Activated naive CD4-positive, alpha-beta T cell treated with anti-CD3 and anti-CD28 coated beads, Interleukin-2, amount 50 U/mL, for 72 hours (primary cell): ENCODE data around the gene CCDC141. TPM values are rescaled to one million over a fixed set of nuclear protein-coding genes. Genes with fewer than 3 reads are reported as not detected.

ENCODE experiments used
- ATAC-seq, 2 donors: fragments of 150-1000 bp; cut with Tn5 transposase; 2 replicates each; pipeline ENCODE4 v1.10.0; 2021; ENCODE audit warnings: mild to moderate bottlenecking in 2 of 2, moderate library complexity in 2 of 2
- DNase-seq, 2 donors: peaks; one replicate each; pipeline ENCODE4 v3.0.0; 2021 to 2022; ENCODE audit warnings: low spot score in 2 of 2
- H3K27ac Mint-ChIP-seq, 2 donors: one replicate each; pipeline ENCODE4 v1.8.0; 2022; ENCODE audit warnings: mild to moderate bottlenecking in 2 of 2, mixed read lengths in 2 of 2
- H3K36me3 Mint-ChIP-seq, 2 donors: one replicate each; pipeline ENCODE4 v1.8.0; 2022; ENCODE audit warnings: mixed read lengths in 2 of 2
- H3K9me3 Mint-ChIP-seq, 2 donors: one replicate each; pipeline ENCODE4 v1.8.0; 2022; ENCODE audit warnings: mixed read lengths in 2 of 2
- total RNA-seq, 2 donors: library from RNA; stranded (reverse); gene quantifications; one replicate each; pipeline ENCODE4 v1.2.3, GENCODE V29; 2022

The CCDC141 gene
- total RNA-seq, 2 donors from 2014 or later = 6.1 to 10.6 TPM

GRCh38 chr2:178874529-178875240, 175.3 kb downstream of the CCDC141 start:
- no peaks in the 10 kb centered on the region for H3K9me3 Mint-ChIP-seq
- H3K27ac Mint-ChIP-seq = no peak overlapping the region
- DNase-seq = no peak
- no peaks in the 10 kb centered on the region for H3K36me3 Mint-ChIP-seq
- no peak for ATAC-seq

GRCh38 chr2:178873912-178874311, 176.0 kb downstream of the CCDC141 start:
- Mint-ChIP-seq H3K9me3 (no peaks in the 10 kb centered on the region), H3K36me3 (no peaks in the 10 kb centered on the region), H3K27ac (no peak overlapping the region)
- no peak for ATAC-seq
- DNase-seq = no peak

- no peak for DNase-seq
- H3K36me3 Mint-ChIP-seq = no peaks in the 10 kb centered on the region
- H3K9me3 Mint-ChIP-seq = no peaks in the 10 kb centered on the region
- ATAC-seq = peak; percentile 54 to 93
- no peak overlapping the region for H3K27ac Mint-ChIP-seq
These were observed 178.4 kb downstream of the CCDC141 start for GRCh38 chr2:178871536-178871935.

- Mint-ChIP-seq H3K9me3 (no peaks in the 10 kb centered on the region), H3K27ac (peak overlapping the region in 1 of 2 donors; percentile 37), H3K36me3 (no peaks in the 10 kb centered on the region)
- ATAC-seq (peak; percentile 48 to 56), DNase-seq (no peak)
These were observed 179.2 kb downstream of the CCDC141 start for GRCh38 chr2:178870703-178871102.

GRCh38 chr2:178865999-178866398, 183.9 kb downstream of the CCDC141 start:
- no peak for DNase-seq
- no peak overlapping the region for H3K27ac Mint-ChIP-seq
- H3K9me3 Mint-ChIP-seq = no peaks in the 10 kb centered on the region
- H3K36me3 Mint-ChIP-seq = no peaks in the 10 kb centered on the region
- no peak for ATAC-seq

- ATAC-seq (no peak), DNase-seq (no peak)
- no peak overlapping the region for H3K27ac Mint-ChIP-seq
- no peaks in the 10 kb centered on the region for H3K36me3 Mint-ChIP-seq
- H3K9me3 Mint-ChIP-seq = no peaks in the 10 kb centered on the region
These were observed 184.6 kb downstream of the CCDC141 start for GRCh38 chr2:178865146-178865936.

- H3K27ac Mint-ChIP-seq = no peak overlapping the region
These were observed 185.9 kb downstream of the CCDC141 start for GRCh38 chr2:178863856-178864620.

GRCh38 chr2:178863130-178863855, 186.6 kb downstream of the CCDC141 start:
- no peaks in the 10 kb centered on the region for H3K36me3 Mint-ChIP-seq
- H3K27ac Mint-ChIP-seq = no peak overlapping the region
- DNase-seq (no peak), ATAC-seq (no peak)
- no peaks in the 10 kb centered on the region for H3K9me3 Mint-ChIP-seq

More at GRCh38 chr2:178863856-178864620, 185.9 kb downstream of the CCDC141 start:
- Mint-ChIP-seq H3K9me3 (no peaks in the 10 kb centered on the region), H3K36me3 (no peaks in the 10 kb centered on the region)
- DNase-seq (no peak), ATAC-seq (no peak)

- ATAC-seq = no peak
- Mint-ChIP-seq H3K36me3 (no peaks in the 10 kb centered on the region), H3K9me3 (no peaks in the 10 kb centered on the region), H3K27ac (no peak overlapping the region)
- DNase-seq = no peak
These were observed 189.4 kb downstream of the CCDC141 start for GRCh38 chr2:178860551-178860950.

- DNase-seq (no peak), ATAC-seq (no peak)
- Mint-ChIP-seq H3K27ac (no peak overlapping the region), H3K36me3 (no peaks in the 10 kb centered on the region), H3K9me3 (no peaks in the 10 kb centered on the region)
These were observed 190.2 kb downstream of the CCDC141 start for GRCh38 chr2:178859730-178860129.

- no peak overlapping the region for H3K27ac Mint-ChIP-seq
- no peak for ATAC-seq
These were observed 190.9 kb downstream of the CCDC141 start for GRCh38 chr2:178858896-178859625.

GRCh38 chr2:178855151-178855550, 194.8 kb downstream of the CCDC141 start:
- Mint-ChIP-seq H3K27ac (no peak overlapping the region), H3K9me3 (no peaks in the 10 kb centered on the region), H3K36me3 (no peaks in the 10 kb centered on the region)
- DNase-seq (no peak), ATAC-seq (no peak)

More at GRCh38 chr2:178858896-178859625, 190.9 kb downstream of the CCDC141 start:
- no peak for DNase-seq
- Mint-ChIP-seq H3K9me3 (no peaks in the 10 kb centered on the region), H3K36me3 (no peaks in the 10 kb centered on the region)

GRCh38 chr2:178848335-178848734, 201.6 kb downstream of the CCDC141 start:
- ATAC-seq = no peak
- Mint-ChIP-seq H3K9me3 (peaks cover 0 to 3% of the 10 kb centered on the region in 2 donors), H3K27ac (no peak overlapping the region), H3K36me3 (peaks cover 9 to 11% of the 10 kb centered on the region in 2 donors)
- DNase-seq = no peak

GRCh38 chr2:178846458-178846802, 203.5 kb downstream of the CCDC141 start:
- ATAC-seq (no peak), DNase-seq (no peak)
- Mint-ChIP-seq H3K36me3 (peaks cover 9 to 11% of the 10 kb centered on the region in 2 donors), H3K9me3 (peaks cover 0 to 3% of the 10 kb centered on the region in 2 donors), H3K27ac (no peak overlapping the region)

- H3K36me3 Mint-ChIP-seq = peaks cover 9 to 11% of the 10 kb centered on the region in 2 donors
- peaks cover 0 to 3% of the 10 kb centered on the region in 2 donors for H3K9me3 Mint-ChIP-seq
- ATAC-seq = no peak
- DNase-seq = no peak
- no peak overlapping the region for H3K27ac Mint-ChIP-seq
These were observed 204.1 kb downstream of the CCDC141 start for GRCh38 chr2:178845566-178846457.
